Measurements from ENCODE around the gene IFT80.

DNA sequence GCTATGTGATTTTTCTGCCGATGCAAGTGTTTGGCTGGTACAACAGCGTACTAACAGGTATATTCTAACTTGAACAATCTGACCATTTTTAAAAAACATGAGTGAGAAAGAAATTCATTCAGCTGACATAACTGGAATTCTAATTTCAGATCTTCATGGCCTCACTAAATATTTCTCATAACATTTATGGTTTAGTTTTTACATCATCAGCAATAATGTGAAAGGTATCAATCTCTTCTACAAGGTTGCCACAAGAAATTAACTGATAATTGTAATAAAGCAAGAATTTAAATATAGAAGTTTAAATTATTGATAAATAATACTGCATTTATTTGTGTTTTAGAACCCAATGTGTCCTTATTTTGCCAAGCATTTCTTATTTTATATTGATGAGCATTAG is 179.0 kb downstream of the IFT80 start:
- TF ChIP-seq, protein P1, sequence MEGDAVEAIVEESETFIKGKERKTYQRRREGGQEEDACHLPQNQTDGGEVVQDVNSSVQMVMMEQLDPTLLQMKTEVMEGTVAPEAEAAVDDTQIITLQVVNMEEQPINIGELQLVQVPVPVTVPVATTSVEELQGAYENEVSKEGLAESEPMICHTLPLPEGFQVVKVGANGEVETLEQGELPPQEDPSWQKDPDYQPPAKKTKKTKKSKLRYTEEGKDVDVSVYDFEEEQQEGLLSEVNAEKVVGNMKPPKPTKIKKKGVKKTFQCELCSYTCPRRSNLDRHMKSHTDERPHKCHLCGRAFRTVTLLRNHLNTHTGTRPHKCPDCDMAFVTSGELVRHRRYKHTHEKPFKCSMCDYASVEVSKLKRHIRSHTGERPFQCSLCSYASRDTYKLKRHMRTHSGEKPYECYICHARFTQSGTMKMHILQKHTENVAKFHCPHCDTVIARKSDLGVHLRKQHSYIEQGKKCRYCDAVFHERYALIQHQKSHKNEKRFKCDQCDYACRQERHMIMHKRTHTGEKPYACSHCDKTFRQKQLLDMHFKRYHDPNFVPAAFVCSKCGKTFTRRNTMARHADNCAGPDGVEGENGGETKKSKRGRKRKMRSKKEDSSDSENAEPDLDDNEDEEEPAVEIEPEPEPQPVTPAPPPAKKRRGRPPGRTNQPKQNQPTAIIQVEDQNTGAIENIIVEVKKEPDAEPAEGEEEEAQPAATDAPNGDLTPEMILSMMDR (conservative IDR thresholded peaks at IDR 0.05 in 1 of 2, IDR thresholded peaks at IDR 0.05 in 1 of 2; ENCODE audit: low read depth in 1 of 2, low read length in 2 of 2): no peak
- no peak for TF ChIP-seq EZH2 (IDR thresholded peaks at IDR 0.05; ENCODE audit: low read length, missing control alignments)

All from fibroblast of lung (primary cell).